Esophagus (tissue), 2 donors: ENCODE data around the gene C5orf58. TPM values are rescaled to one million over a fixed set of nuclear protein-coding genes. Genes with fewer than 3 reads are reported as not detected.

ENCODE experiments used
- H3K27ac ChIP-seq, 2 donors: one replicate each; pipeline ENCODE4 v1.5.1; 2013; ENCODE audit warnings: low read depth in 2 of 2, mild to moderate bottlenecking in 2 of 2, inconsistent platforms in 1 of 2, low read length in 1 of 2, moderate library complexity in 1 of 2
- H3K27me3 ChIP-seq, 2 donors: one replicate each; pipeline ENCODE4 v1.6.1; 2013; ENCODE audit warnings: low read length in 2 of 2, control low read depth in 1 of 2, mild to moderate bottlenecking in 1 of 2; ENCODE audit not compliant: insufficient read depth in 2 of 2, control insufficient read depth in 1 of 2
- H3K36me3 ChIP-seq, 2 donors: one replicate each; pipeline ENCODE4 v1.6.1; 2013; ENCODE audit warnings: low read length in 1 of 2; ENCODE audit not compliant: control insufficient read depth in 2 of 2, insufficient read depth in 2 of 2
- H3K4me1 ChIP-seq, 2 donors: one replicate each; pipeline ENCODE4 v1.6.1; 2013; ENCODE audit warnings: low read length in 1 of 2; ENCODE audit not compliant: control insufficient read depth in 2 of 2, insufficient read depth in 2 of 2
- H3K4me3 ChIP-seq, 2 donors: one replicate each; pipeline ENCODE4 v1.5.1; 2013; ENCODE audit warnings: low read length in 2 of 2, mild to moderate bottlenecking in 2 of 2, low read depth in 1 of 2, moderate library complexity in 1 of 2
- H3K9me3 ChIP-seq, 2 donors: one replicate each; pipeline ENCODE4 v1.6.1; 2013; ENCODE audit warnings: mild to moderate bottlenecking in 2 of 2, low read depth in 1 of 2, low read length in 1 of 2, moderate library complexity in 1 of 2; ENCODE audit not compliant: control insufficient read depth in 2 of 2, insufficient read depth in 1 of 2
- WGBS, 2 donors: extraction: QIAGEN DNeasy Blood & Tissue Kit; methylation state at CpG; one replicate each; pipeline ENCODE4 v1.1.7; 2013; 5-methylcytosine and 5-hydroxymethylcytosine counted together
- polyA plus RNA-seq, 2 donors: library from polyadenylated mRNA; stranded (reverse); fragments of 200-250 nt; gene quantifications; one replicate each; pipeline ENCODE4 v1.2.3, GENCODE V29; 2013
- donor health status: healthy with polysubstance abuse.
- donor health status: Bipolar disorder and iron deficiency.

Gene C5orf58
- polyA plus RNA-seq, 2 donors: 0.06 TPM; not detected in 1

DNA sequence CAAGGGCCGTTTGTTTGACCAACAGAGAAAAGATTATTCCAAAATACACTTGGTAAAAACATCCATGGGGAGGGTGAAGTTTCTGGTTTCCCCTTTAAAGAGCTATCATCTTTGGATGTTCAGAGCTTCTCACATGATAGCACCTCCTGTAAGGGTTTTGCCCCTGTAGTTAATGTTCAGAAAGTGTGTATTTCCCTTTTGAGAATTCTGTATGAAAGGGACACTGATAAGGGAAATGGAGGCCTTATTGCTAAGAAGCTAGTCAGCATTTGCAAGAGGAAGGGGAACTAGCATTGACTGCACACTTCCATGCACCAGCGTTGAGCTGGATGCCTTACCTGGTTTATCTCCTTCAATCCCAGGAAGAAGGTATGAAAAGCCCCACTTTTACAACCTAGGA is 31.5 kb upstream of the C5orf58 start:
- H3K36me3 ChIP-seq: no peaks in the 10 kb centered on the region
- H3K4me3 ChIP-seq: no peak overlapping the region

DNA sequence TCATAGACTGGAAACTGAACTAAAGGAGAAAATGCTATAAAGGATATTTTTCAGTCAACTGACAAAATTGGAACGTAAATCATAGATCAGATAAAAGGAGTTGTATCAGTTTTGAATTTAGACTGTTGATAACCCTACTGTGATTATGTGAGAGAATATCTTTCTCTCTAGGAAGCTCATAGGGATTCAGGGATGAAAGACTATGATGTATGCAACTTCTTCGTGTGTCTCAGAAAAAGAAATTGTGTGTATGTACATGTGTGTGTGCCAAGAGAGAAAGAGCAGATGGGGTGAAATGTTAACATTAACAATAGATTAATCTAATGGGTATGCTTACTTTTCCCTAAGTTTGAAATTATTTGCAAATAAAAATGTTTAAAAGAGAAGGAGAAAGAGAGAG is 30.7 kb upstream of the C5orf58 start:
- 50% methylated on average over 2 of the region's 2 CpGs for WGBS, 2 donors
- no peaks in the 10 kb centered on the region for H3K36me3 ChIP-seq
- no peaks in the 10 kb centered on the region for H3K4me1 ChIP-seq
- H3K9me3 ChIP-seq: no peaks in the 10 kb centered on the region
- no peak overlapping the region for H3K4me3 ChIP-seq
- no peak overlapping the region for H3K27ac ChIP-seq
- H3K27me3 ChIP-seq: no peaks in the 10 kb centered on the region

More for the DNA sequence above, 31.5 kb upstream of the C5orf58 start:
- 46 to 64% methylated on average over 2 of the region's 2 CpGs for WGBS, 2 donors
- Histone ChIP-seq H3K9me3 (no peaks in the 10 kb centered on the region), H3K4me1 (no peaks in the 10 kb centered on the region), H3K27me3 (no peaks in the 10 kb centered on the region), H3K27ac (no peak overlapping the region)

DNA sequence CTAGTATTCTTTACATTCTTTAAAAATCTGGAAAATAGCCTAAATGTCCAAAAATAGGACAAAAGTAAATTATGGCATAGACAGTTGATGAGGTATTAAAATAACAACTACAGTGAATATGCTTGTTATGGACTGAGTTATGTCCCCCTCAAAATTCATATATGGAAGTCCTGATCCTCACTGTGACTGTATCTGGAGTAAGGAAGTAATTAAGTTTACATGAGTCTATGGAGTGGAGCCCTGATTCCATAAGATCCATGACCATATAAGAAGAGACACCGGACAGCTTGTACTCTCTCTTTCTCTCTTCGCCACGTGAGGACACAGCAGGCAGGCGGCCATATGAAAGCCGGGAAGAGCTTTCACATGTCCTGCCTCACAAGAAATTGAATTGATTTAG is 28.6 kb upstream of the C5orf58 start:
- H3K4me3 ChIP-seq: no peak overlapping the region
- no peaks in the 10 kb centered on the region for H3K27me3 ChIP-seq
- WGBS, 2 donors: 74 to 82% methylated on average over 5 of the region's 5 CpGs
- no peaks in the 10 kb centered on the region for H3K9me3 ChIP-seq
- H3K4me1 ChIP-seq: no peaks in the 10 kb centered on the region
- H3K27ac ChIP-seq: no peak overlapping the region
- H3K36me3 ChIP-seq: no peaks in the 10 kb centered on the region

DNA sequence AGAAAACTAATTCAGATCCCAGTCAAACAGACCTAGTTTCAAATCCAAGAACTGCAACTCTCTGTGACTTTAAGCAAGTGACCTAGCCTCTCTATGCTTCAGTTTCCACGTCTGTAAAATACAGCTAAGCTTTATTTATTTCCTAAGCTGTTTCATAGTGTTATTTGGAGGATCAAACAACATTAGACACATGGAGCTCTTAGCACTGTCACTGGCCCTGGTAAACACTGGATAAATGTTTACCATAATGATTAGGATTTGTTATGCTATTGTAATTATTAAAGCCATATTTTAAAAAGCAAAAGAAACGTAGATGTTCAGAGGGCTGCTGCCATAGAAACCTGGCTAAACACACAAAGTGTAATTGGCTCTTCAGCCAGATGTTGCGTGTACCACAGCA is 26.6 kb upstream of the C5orf58 start:
- no peaks in the 10 kb centered on the region for H3K36me3 ChIP-seq
- H3K4me1 ChIP-seq: no peaks in the 10 kb centered on the region
- 30 to 33% methylated on average over 3 of the region's 3 CpGs for WGBS, 2 donors
- no peak overlapping the region for H3K27ac ChIP-seq
- no peak overlapping the region for H3K4me3 ChIP-seq
- H3K9me3 ChIP-seq: no peaks in the 10 kb centered on the region
- no peaks in the 10 kb centered on the region for H3K27me3 ChIP-seq

DNA sequence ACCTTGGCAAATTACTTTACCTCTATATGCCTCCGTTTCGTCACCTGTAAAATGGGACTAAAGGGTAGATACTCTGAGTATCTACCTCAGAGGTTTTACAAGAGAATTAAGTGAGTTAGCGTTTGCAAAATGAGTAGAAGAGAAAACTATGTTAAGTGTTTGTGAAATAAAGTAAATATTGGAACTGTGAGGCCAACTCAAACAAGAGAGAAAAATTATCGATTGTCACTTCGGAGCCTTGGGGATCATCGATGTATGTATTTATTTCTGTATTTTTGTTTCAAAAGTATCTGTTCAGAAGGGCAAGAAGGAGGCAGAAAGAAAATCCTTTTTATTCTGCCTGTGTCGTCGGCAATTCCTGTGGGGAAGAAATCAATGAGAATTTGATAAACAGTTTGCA is 25.8 kb upstream of the C5orf58 start:
- no peaks in the 10 kb centered on the region for H3K4me1 ChIP-seq
- H3K9me3 ChIP-seq: no peaks in the 10 kb centered on the region
- no peaks in the 10 kb centered on the region for H3K36me3 ChIP-seq
- no peak overlapping the region for H3K27ac ChIP-seq
- H3K27me3 ChIP-seq: no peaks in the 10 kb centered on the region
- 56 to 67% methylated on average over 8 of the region's 8 CpGs for WGBS, 2 donors
- no peak overlapping the region for H3K4me3 ChIP-seq

DNA sequence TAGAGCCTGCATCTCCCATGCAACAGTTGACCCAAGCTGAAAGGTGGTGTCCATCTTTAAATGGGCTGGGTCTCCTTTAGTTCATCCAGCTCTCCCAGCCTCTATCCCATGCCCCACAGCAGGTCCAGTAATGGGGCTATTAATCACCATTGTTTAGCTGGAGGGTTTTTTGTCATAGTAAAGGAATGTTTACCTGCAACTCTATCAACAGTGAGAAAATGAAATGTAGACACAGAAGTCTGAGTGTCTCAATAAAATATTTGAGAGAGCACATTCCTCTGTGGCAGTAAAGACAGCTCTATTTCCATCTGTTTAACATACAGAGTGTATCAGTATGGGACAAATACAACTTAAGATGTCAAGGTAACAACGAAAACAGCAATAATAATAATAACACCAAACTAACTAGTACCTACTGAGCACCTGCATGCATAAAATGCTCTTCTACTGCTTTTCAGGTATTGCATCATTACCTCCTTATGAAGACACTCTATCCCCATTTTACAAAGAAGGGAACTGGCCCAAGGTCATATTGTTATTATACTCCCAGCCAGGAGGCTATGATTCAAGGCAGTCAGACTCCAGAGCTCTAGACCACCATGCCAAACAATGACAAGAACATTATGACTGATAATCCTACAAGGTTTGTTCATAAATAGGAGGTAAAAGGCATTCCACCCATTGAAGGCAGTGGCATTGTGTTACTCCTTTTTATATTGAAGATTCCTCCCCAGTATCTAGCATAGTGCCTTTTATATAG is 21.0 kb upstream of the C5orf58 start:
- H3K36me3 ChIP-seq: no peaks in the 10 kb centered on the region
- WGBS, 2 donors: 76 to 83% methylated on average over 1 of the region's 1 CpG
- no peak overlapping the region for H3K4me3 ChIP-seq
- no peaks in the 10 kb centered on the region for H3K27me3 ChIP-seq
- H3K9me3 ChIP-seq: no peaks in the 10 kb centered on the region
- H3K4me1 ChIP-seq: no peaks in the 10 kb centered on the region
- H3K27ac ChIP-seq: no peak overlapping the region

DNA sequence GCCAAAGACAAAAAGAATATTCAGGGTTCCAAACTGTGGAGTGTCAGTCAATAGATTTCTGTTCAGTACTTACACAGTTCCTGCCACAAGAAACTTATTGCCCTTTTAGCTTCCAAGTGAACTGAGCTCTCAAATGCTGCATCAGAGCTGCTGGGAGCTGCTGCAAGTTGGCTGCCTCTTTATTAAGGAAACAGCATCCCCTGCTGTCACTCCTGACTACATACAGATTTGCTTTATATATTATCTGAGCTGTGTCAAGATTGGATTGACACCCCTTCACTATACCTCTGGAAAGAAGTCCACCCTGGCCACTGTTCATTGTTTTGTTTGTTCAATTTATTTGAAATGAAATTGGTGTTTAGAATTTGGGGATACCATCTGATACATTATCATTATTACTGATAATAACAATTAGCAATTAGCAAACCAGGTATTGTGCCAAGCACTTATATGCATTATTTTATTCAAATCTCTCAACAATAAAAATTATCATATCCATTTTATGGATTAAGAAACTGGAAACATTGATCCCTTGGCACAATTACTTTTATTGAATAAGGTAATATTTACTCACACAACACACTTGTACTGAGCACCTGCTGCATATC is 16.4 kb upstream of the C5orf58 start:
- Histone ChIP-seq H3K27ac (no peak overlapping the region), H3K9me3 (no peaks in the 10 kb centered on the region), H3K27me3 (no peaks in the 10 kb centered on the region), H3K4me3 (no peak overlapping the region), H3K36me3 (no peaks in the 10 kb centered on the region), H3K4me1 (peaks cover 0 to 2% of the 10 kb centered on the region in 2 donors)

DNA sequence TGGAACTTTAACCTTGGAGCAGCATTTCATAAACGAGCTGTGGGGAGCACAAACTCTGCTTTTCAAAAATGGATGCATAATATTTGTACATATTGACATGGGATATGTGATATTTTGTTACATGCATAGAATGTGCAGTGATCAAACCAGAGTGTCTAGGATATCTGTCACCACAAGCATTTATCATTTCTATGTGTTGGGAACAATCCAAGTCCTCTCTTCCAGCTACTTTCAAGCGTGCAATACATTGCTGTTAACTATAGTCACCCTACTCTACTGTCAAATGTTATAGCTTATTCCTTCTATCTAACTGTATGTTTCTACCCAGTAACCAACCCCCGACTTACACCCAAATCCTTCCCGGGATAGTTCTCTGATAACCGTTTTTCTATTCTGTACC is 15.0 kb upstream of the C5orf58 start:
- H3K9me3 ChIP-seq: no peaks in the 10 kb centered on the region
- H3K4me3 ChIP-seq: no peak overlapping the region
- no peaks in the 10 kb centered on the region for H3K27me3 ChIP-seq
- H3K4me1 ChIP-seq: peaks cover 0 to 2% of the 10 kb centered on the region in 2 donors
- H3K27ac ChIP-seq: no peak overlapping the region
- 78 to 79% methylated on average over 5 of the region's 5 CpGs for WGBS, 2 donors
- no peaks in the 10 kb centered on the region for H3K36me3 ChIP-seq

DNA sequence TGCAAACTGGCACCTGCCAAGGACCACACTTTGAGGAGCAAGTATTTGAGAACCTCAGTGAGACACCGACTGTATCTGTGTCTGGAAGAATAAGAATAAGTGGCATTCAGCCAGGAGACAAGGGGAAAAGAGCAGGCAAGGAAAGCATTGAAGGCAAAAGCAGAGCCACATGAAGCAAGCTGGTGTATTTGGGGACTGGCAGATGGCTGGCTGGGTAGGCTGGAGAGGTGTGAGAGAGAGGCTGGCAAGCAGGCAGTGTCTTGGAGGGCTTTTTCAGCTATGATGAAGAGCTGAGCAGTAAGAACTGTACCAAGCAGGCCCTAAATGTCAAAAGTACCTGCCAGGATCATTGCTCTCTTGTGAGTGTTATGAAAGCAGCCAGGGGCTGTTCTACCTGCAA is 14.1 kb upstream of the C5orf58 start:
- WGBS, 2 donors: 50 to 73% methylated on average over 1 of the region's 1 CpG
- H3K36me3 ChIP-seq: no peaks in the 10 kb centered on the region
- H3K4me1 ChIP-seq: peaks cover 0 to 2% of the 10 kb centered on the region in 2 donors
- H3K4me3 ChIP-seq: no peak overlapping the region
- no peaks in the 10 kb centered on the region for H3K27me3 ChIP-seq
- no peaks in the 10 kb centered on the region for H3K9me3 ChIP-seq
- H3K27ac ChIP-seq: no peak overlapping the region

DNA sequence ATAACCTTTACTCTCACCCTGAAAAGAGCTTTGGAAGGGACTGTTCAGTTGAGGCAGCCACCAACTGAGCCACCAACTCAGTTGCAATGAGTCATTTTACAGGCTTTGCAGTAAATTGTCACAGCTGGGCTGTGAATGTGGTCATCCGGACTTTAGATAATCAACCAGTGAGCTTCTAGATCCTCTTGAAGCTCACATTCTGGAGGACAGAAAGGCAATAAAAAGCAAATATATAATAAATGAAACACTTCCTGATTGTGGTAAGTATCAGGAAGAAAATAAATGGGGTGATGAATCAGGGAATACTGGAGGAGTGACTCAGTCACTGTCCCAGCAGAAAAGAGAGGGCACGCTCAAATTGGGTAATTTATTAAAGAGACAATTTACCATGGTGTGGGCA is 13.2 kb upstream of the C5orf58 start:
- WGBS, 2 donors: 51 to 55% methylated on average over 2 of the region's 2 CpGs
- H3K27ac ChIP-seq: peak overlapping the region in 1 of 2 donors; percentile 31
- H3K27me3 ChIP-seq: no peaks in the 10 kb centered on the region
- peaks cover 0 to 2% of the 10 kb centered on the region in 2 donors for H3K4me1 ChIP-seq
- no peaks in the 10 kb centered on the region for H3K36me3 ChIP-seq
- no peak overlapping the region for H3K4me3 ChIP-seq
- H3K9me3 ChIP-seq: no peaks in the 10 kb centered on the region
